GM23338 (cell line): ENCODE results near the gene GRIA1. TPM values are rescaled to one million over a fixed set of nuclear protein-coding genes. Genes with fewer than 3 reads are reported as not detected.

Experiments used
- ATAC-seq: fragments of 200-7000 bp; cut with Tn5 transposase; 3 replicates; pipeline ENCODE4 v1.9.1; 2020
- DNase-seq: peaks from one replicate; pipeline ENCODE4 v3.0.0-alpha.2; 2015; ENCODE audit warnings: low spot score
- H2AFZ ChIP-seq: fragments of 200-600 bp; sonication (generic); 2 replicates; pipeline ENCODE4 v1.8.0; 2016; ENCODE audit warnings: antibody characterized with exemption, mild to moderate bottlenecking, moderate library complexity
- H3F3A ChIP-seq: fragments of 200-600 bp; sonication (generic); replicated peaks from 2 replicates; pipeline ENCODE4 v1.8.0; 2017; ENCODE audit warnings: antibody characterized with exemption, mixed run types, low read depth
- H3K27ac ChIP-seq: fragments of 200-600 bp; sonication (generic); 2 replicates; pipeline ENCODE4 v1.6.1; 2016; ENCODE audit warnings: low read depth
- H3K27me3 ChIP-seq: fragments of 200-600 bp; sonication (generic); 2 replicates; pipeline ENCODE4 v1.8.0; 2016; ENCODE audit warnings: mild to moderate bottlenecking, mixed run types, moderate library complexity; ENCODE audit not compliant: insufficient read depth
- H3K36me3 ChIP-seq: fragments of 200-600 bp; sonication (generic); 2 replicates; pipeline ENCODE4 v1.8.0; 2016; ENCODE audit warnings: mild to moderate bottlenecking; ENCODE audit not compliant: insufficient read depth
- H3K4me1 ChIP-seq: fragments of 200-600 bp; sonication (generic); 2 replicates; pipeline ENCODE4 v1.8.0; 2016; ENCODE audit warnings: mild to moderate bottlenecking, moderate library complexity; ENCODE audit not compliant: insufficient read depth
- H3K4me2 ChIP-seq: fragments of 200-600 bp; sonication (generic); 2 replicates; pipeline ENCODE4 v1.7.1; 2017; ENCODE audit warnings: mixed run types
- H3K4me3 ChIP-seq: fragments of 200-600 bp; sonication (generic); 2 replicates; pipeline ENCODE4 v1.6.1; 2016; ENCODE audit warnings: mixed run types
- H3K79me2 ChIP-seq: fragments of 200-600 bp; sonication (generic); replicated peaks from 2 replicates; pipeline ENCODE4 v1.8.0; 2017; ENCODE audit warnings: mild to moderate bottlenecking; ENCODE audit not compliant: insufficient read depth
- H3K9me2 ChIP-seq: fragments of 200-600 bp; sonication (generic); 2 replicates; pipeline ENCODE4 v1.8.0; 2017; ENCODE audit not compliant: insufficient read depth
- H4K20me1 ChIP-seq: fragments of 200-600 bp; sonication (generic); replicated peaks from 2 replicates; pipeline ENCODE4 v1.8.0; 2017; ENCODE audit warnings: mild to moderate bottlenecking; ENCODE audit not compliant: insufficient read depth
- H3K27ac Mint-ChIP-seq: 2 replicates; pipeline ENCODE4 v1.8.0; 2020; ENCODE audit warnings: inconsistent platforms, mild to moderate bottlenecking, moderate library complexity, mixed read lengths
- H3K27me3 Mint-ChIP-seq: 3 replicates; pipeline ENCODE4 v1.8.0; 2022; ENCODE audit warnings: low read depth, mild to moderate bottlenecking, moderate library complexity, mixed read lengths, inconsistent platforms; ENCODE audit not compliant: insufficient read depth, poor library complexity
- H3K36me3 Mint-ChIP-seq: 3 replicates; pipeline ENCODE4 v1.8.0; 2021; ENCODE audit warnings: low read depth, mild to moderate bottlenecking, inconsistent platforms, moderate library complexity, mixed read lengths
- H3K4me1 Mint-ChIP-seq: 3 replicates; pipeline ENCODE4 v1.8.0; 2020; ENCODE audit warnings: mild to moderate bottlenecking, inconsistent platforms, mixed read lengths
- H3K4me3 Mint-ChIP-seq: 3 replicates; pipeline ENCODE4 v1.8.0; 2021; ENCODE audit warnings: moderate library complexity, mild to moderate bottlenecking, inconsistent platforms, mixed read lengths
- H3K9me3 Mint-ChIP-seq: 3 replicates; pipeline ENCODE4 v1.8.0; 2020; ENCODE audit warnings: moderate library complexity, mild to moderate bottlenecking, inconsistent platforms, mixed read lengths
- CREB1 ChIP-seq: fragments of 250-450 bp; sonication (Bioruptor Pico); IDR thresholded peaks from 2 replicates; pipeline ENCODE4 v1.5.0; 2020; ENCODE audit warnings: low read depth, mild to moderate bottlenecking, moderate library complexity
- CTCF ChIP-seq, 2 experiments: fragments of 200-600 bp in 1 of 2; sonication (generic) in 1 of 2; conservative IDR thresholded peaks; 2 replicates each; pipeline versions ENCODE4 v1.5.1 to v1.6.1; 2016 to 2017; ENCODE audit warnings: antibody characterized with exemption in 2 of 2, low read depth in 2 of 2, mild to moderate bottlenecking in 2 of 2, moderate library complexity in 1 of 2
- ETS1 ChIP-seq: IDR thresholded peaks from 2 replicates; pipeline ENCODE4 v1.6.1; 2016; ENCODE audit warnings: antibody characterized with exemption
- EZH2 ChIP-seq: fragments of 200-600 bp; sonication (generic); IDR thresholded peaks from one replicate; pipeline ENCODE4 v1.8.0; 2017; ENCODE audit warnings: antibody characterized with exemption, mild to moderate bottlenecking, low read depth; ENCODE audit not compliant: unreplicated experiment
- EZH2phosphoT487 ChIP-seq: fragments of 200-600 bp; sonication (generic); IDR thresholded peaks from one replicate; pipeline ENCODE4 v1.8.1; 2018; ENCODE audit warnings: antibody characterized with exemption; ENCODE audit not compliant: unreplicated experiment
- JUNB ChIP-seq: IDR thresholded peaks from one replicate; pipeline ENCODE4 v1.6.1; 2016; ENCODE audit warnings: antibody characterized with exemption; ENCODE audit not compliant: unreplicated experiment
- NANOG ChIP-seq: IDR thresholded peaks from 2 replicates; pipeline ENCODE4 v1.6.1; 2016; ENCODE audit warnings: antibody characterized with exemption, borderline replicate concordance
- POLR2AphosphoS5 ChIP-seq: IDR thresholded peaks from 2 replicates; pipeline ENCODE4 v1.6.1; 2016; ENCODE audit warnings: antibody characterized with exemption, low read depth
- REST ChIP-seq: IDR thresholded peaks from one replicate; pipeline ENCODE4 v1.6.1; 2018; ENCODE audit warnings: antibody characterized with exemption; ENCODE audit not compliant: unreplicated experiment
- STAT1 ChIP-seq: IDR thresholded peaks from one replicate; pipeline ENCODE4 v1.6.1; 2016; ENCODE audit warnings: antibody characterized with exemption; ENCODE audit not compliant: unreplicated experiment
- ZNF114 ChIP-seq: fragments of 250-450 bp; sonication (Bioruptor Pico); IDR thresholded peaks from 2 replicates; pipeline ENCODE4 v1.5.0; 2020; ENCODE audit warnings: mild to moderate bottlenecking, moderate library complexity
- ZNF331 ChIP-seq: fragments of 250-450 bp; sonication (Bioruptor Pico); IDR thresholded peaks from 2 replicates; pipeline ENCODE4 v1.5.0; 2020; ENCODE audit warnings: low read depth, mild to moderate bottlenecking, moderate library complexity
- ZNF462 ChIP-seq: fragments of 250-450 bp; sonication (Bioruptor Pico); IDR thresholded peaks from 2 replicates; pipeline ENCODE4 v1.5.0; 2020; ENCODE audit warnings: mild to moderate bottlenecking, moderate library complexity
- polyA plus RNA-seq: library from polyadenylated mRNA; unstranded; fragments of >200 nt; fragmentation: Nextera tagmentation; extraction: Ambion mirVana; gene quantifications from 2 replicates; pipeline ENCODE4 v1.2.1, GENCODE V29; 2016
- total RNA-seq: library from RNA; depleted of rRNA; stranded (reverse); fragments of >200 nt; shearing (Covaris generic); gene quantifications from 2 replicates; pipeline ENCODE4 v1.2.3, GENCODE V29; 2014

The GRIA1 gene
- total and polyA plus RNA-seq, 2 experiments from 2014 or later = 1.0 to 1.7 TPM

GRCh38 chr5:153713943-153714342 is 223.5 kb downstream of the GRIA1 start:
- H2AFZ ChIP-seq = no peak overlapping the region
- Mint-ChIP-seq H3K27ac (no peak overlapping the region), H3K4me1 (no peaks in the 10 kb centered on the region), H3K4me3 (no peak overlapping the region), H3K27me3 (peaks cover 2% of the 10 kb centered on the region), H3K36me3 (no peaks in the 10 kb centered on the region), H3K9me3 (no peaks in the 10 kb centered on the region)
- peaks cover 5% of the 10 kb centered on the region for H3K9me2 ChIP-seq
- TF ChIP-seq JUNB = no peak
- TF ChIP-seq REST = no peak
- no peak for TF ChIP-seq CREB1 (CRISPR knock-in tag)
- no peak for TF ChIP-seq ZNF462 (CRISPR knock-in tag)
- no peak for TF ChIP-seq EZH2phosphoT487
- TF ChIP-seq ZNF114 (CRISPR knock-in tag) = no peak
- no peak for TF ChIP-seq NANOG
- no peak for TF ChIP-seq ZNF331 (CRISPR knock-in tag)
- no peak for TF ChIP-seq EZH2
- TF ChIP-seq ETS1 = no peak
- no peak for TF ChIP-seq CTCF (conservative IDR thresholded peaks at IDR 0.05; ENCODE audit: low read depth in 2 of 2)
- TF ChIP-seq POLR2AphosphoS5 = no peak
- no peak for TF ChIP-seq STAT1
- H3K4me1 ChIP-seq = no peaks in the 10 kb centered on the region
- no peaks in the 10 kb centered on the region for H3F3A ChIP-seq
- ATAC-seq = no peak
- H3K27me3 ChIP-seq = no peaks in the 10 kb centered on the region
- H3K79me2 ChIP-seq = no peaks in the 10 kb centered on the region
- no peaks in the 10 kb centered on the region for H3K36me3 ChIP-seq
- H3K4me3 ChIP-seq = no peak overlapping the region
- no peaks in the 10 kb centered on the region for H4K20me1 ChIP-seq
- no peak overlapping the region for H3K27ac ChIP-seq
- DNase-seq = peak; percentile 5
- H3K4me2 ChIP-seq = no peak overlapping the region
